Thyroid gland (tissue), 4 donors: ENCODE data around the gene PLEKHS1. TPM values are rescaled to one million over a fixed set of nuclear protein-coding genes. Genes with fewer than 3 reads are reported as not detected.
A peak's percentile ranks its signal among the peaks of the same experiment; 100 is the strongest.

ENCODE experiments used
- DNase-seq, 2 donors: peaks; one replicate each; pipeline ENCODE4 v3.0.0-alpha.2; 2019
- H3K27ac ChIP-seq, 3 donors: fragments of 200-600 bp; sonication (generic); 1 replicate in 2 of 3; 2 replicates in 1 of 3; pipeline ENCODE4 v1.5.1; 2016 to 2019; ENCODE audit warnings: mild to moderate bottlenecking in 1 of 3, moderate library complexity in 1 of 3
- H3K27me3 ChIP-seq: fragments of 200-600 bp; sonication (generic); one replicate; pipeline ENCODE4 v1.5.1; 2019
- H3K36me3 ChIP-seq, 2 donors: fragments of 200-600 bp; sonication (generic); one replicate each; pipeline ENCODE4 v1.5.1; 2016 to 2019
- H3K4me1 ChIP-seq, 2 donors: fragments of 200-600 bp; sonication (generic); one replicate each; pipeline ENCODE4 v1.5.1; 2017 to 2019
- H3K4me3 ChIP-seq, 3 donors: fragments of 200-600 bp; sonication (generic); replicated peaks in 1 of 3; 1 replicate in 2 of 3; 2 replicates in 1 of 3; pipeline ENCODE4 v1.5.1; 2016; ENCODE audit warnings: mild to moderate bottlenecking in 1 of 3
- H3K9me3 ChIP-seq: fragments of 200-600 bp; sonication (generic); one replicate; pipeline ENCODE4 v1.5.1; 2017
- POLR2A ChIP-seq, 2 donors: fragments of 450-650 bp; IDR thresholded peaks; one replicate each; pipeline ENCODE4 v1.6.1; 2017; ENCODE audit warnings: antibody characterized with exemption in 2 of 2, mild to moderate bottlenecking in 2 of 2, moderate library complexity in 1 of 2
- WGBS, 2 donors: methylation state at CpG; one replicate each; pipeline ENCODE4 v1.1.5; 2017; 5-methylcytosine and 5-hydroxymethylcytosine counted together
- intact Hi-C: fragments of 100-400 bp; cut with DNase I; formaldehyde crosslinking; loops from one replicate; pipeline ENCODE4 v1.15.1; 2023
- total RNA-seq, 4 donors: library from RNA; depleted of rRNA; stranded (reverse); fragments of >200 nt; gene quantifications; one replicate each; pipeline ENCODE4 v1.2.3, GENCODE V29; 2016
- TF ChIP-seq, protein P1 (sequence below), 6 experiments: fragments of 200-600 bp in 3 of 6; fragments of 450-650 bp in 3 of 6; sonication (generic) in 3 of 6; IDR thresholded peaks; one replicate each; pipeline ENCODE4 v1.5.1; 2016 to 2019; ENCODE audit warnings: antibody characterized with exemption in 6 of 6, mild to moderate bottlenecking in 2 of 6, inconsistent platforms in 1 of 6, moderate library complexity in 1 of 6

Gene PLEKHS1
- total RNA-seq, 4 donors from 2014 or later = not detected

GRCh38 chr10:113709221-113709838, 42.2 kb upstream of the PLEKHS1 start:
- H3K4me1 ChIP-seq = peaks cover 14 to 19% of the 10 kb centered on the region in 2 donors
- no peaks in the 10 kb centered on the region for H3K9me3 ChIP-seq
- no peak overlapping the region for H3K4me3 ChIP-seq
- no peak for TF ChIP-seq POLR2A (IDR thresholded peaks at IDR 0.05)
- TF ChIP-seq, protein P1, sequence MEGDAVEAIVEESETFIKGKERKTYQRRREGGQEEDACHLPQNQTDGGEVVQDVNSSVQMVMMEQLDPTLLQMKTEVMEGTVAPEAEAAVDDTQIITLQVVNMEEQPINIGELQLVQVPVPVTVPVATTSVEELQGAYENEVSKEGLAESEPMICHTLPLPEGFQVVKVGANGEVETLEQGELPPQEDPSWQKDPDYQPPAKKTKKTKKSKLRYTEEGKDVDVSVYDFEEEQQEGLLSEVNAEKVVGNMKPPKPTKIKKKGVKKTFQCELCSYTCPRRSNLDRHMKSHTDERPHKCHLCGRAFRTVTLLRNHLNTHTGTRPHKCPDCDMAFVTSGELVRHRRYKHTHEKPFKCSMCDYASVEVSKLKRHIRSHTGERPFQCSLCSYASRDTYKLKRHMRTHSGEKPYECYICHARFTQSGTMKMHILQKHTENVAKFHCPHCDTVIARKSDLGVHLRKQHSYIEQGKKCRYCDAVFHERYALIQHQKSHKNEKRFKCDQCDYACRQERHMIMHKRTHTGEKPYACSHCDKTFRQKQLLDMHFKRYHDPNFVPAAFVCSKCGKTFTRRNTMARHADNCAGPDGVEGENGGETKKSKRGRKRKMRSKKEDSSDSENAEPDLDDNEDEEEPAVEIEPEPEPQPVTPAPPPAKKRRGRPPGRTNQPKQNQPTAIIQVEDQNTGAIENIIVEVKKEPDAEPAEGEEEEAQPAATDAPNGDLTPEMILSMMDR (IDR thresholded peaks at IDR 0.05) = no peak
- intact Hi-C loops = no loop called here
- H3K27ac ChIP-seq = no peak overlapping the region
- peak; percentile 9 to 35 for DNase-seq
- H3K27me3 ChIP-seq = no peaks in the 10 kb centered on the region
- no peaks in the 10 kb centered on the region for H3K36me3 ChIP-seq
- 49% methylated on average over 8 of the region's 8 CpGs for WGBS, 2 donors

DNA sequence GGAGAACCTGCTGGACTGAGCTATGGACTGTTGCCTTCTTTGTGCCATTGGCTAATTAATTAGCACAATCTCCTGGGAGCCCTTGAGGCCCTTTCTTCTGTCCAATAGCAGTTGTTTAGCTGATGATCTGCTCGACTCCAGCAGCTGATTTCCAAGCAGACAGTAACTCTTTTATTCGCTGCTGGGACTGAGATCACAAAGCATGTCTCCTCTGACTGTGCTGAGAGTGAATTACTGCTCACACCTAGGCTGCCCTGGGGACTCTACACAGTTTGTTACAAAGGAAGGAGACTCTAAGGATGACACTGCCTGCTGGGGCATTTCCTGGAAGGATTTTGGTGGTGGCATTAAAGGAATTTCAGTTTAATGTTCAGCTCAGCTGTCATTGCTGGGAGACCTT, 40.3 kb upstream of the PLEKHS1 start:
- DNase-seq = no peak
- Histone ChIP-seq H3K9me3 (no peaks in the 10 kb centered on the region), H3K4me1 (peaks cover 14 to 19% of the 10 kb centered on the region in 2 donors), H3K4me3 (no peak overlapping the region), H3K36me3 (no peaks in the 10 kb centered on the region), H3K27ac (no peak overlapping the region), H3K27me3 (no peaks in the 10 kb centered on the region)
- TF ChIP-seq, protein P1 (IDR thresholded peaks at IDR 0.05) = no peak
- no peak for TF ChIP-seq POLR2A (IDR thresholded peaks at IDR 0.05)
- intact Hi-C loops = no loop called here
- WGBS, 2 donors = 70 to 71% methylated on average over 2 of the region's 2 CpGs

DNA sequence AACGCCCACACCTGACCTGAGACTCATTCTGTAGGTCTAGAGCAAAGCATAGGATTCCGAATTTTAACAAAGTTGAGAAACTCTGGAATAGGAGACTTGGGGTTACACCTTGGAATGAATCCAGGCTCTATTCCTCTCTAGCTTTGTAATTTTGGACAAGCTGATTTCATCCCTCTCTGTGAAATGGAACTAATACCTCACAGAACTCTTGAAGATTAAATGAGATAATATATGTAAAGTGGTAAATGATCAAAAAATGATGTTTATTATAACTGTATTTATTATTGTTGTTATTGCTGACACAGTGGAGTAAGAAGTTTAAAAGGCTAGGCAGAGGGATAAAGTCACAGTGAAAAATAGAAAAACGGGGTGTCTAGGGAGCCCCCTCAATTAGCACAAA, 39.5 kb upstream of the PLEKHS1 start:
- WGBS, 2 donors = 93 to 95% methylated on average over 3 of the region's 3 CpGs
- intact Hi-C loops = no loop called here

DNA sequence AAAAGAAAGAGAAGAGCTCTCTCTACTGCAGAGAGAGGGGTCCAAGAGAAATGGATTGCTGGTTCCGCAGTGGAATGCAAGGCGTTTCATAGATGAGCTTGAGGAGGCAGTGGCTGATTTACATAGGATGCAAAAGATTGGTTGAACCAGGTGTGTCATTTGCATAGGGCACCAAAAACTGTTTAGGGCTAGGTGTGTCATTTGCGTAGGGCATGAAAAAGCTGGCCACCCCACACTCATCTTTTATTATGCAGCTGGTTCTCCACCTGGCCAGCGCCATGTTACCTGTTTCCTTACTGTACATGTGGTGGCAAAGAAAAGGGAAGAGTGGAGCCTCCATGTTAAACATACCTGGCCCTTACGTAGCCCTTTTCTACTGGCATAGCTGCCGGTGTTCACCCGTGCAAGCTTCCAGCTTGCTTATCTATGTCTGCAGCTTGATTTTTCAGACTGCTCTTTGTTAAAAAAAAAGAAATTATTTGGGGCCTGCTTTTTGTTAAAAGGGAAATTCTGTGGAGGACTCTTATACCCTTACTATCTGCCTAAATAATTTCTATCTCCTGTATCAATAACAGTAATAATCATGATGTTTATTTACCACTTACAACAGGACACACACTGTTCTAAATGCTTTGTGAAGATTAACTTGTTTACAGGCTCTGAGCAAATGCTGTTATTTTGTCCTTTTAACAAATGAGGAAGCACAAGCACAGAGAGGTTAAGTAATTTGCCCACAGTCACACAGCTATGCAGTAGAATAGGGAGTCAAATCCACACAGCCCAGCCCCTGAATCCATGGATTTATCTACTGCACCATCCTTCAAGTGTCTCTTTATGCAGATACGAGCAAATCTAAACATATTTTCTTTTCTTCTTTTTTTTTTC, 38.5 kb upstream of the PLEKHS1 start:
- no peak for DNase-seq
- H3K27me3 ChIP-seq = no peaks in the 10 kb centered on the region
- 89 to 94% methylated on average over 8 of the region's 8 CpGs for WGBS, 2 donors
- intact Hi-C loops = no loop called here
- H3K27ac ChIP-seq = no peak overlapping the region
- H3K9me3 ChIP-seq = no peaks in the 10 kb centered on the region
- no peaks in the 10 kb centered on the region for H3K36me3 ChIP-seq
- TF ChIP-seq, protein P1 (IDR thresholded peaks at IDR 0.05) = no peak
- no peak for TF ChIP-seq POLR2A (IDR thresholded peaks at IDR 0.05)
- peaks cover 14 to 19% of the 10 kb centered on the region in 2 donors for H3K4me1 ChIP-seq
- H3K4me3 ChIP-seq = no peak overlapping the region

More for the DNA sequence above, 39.5 kb upstream of the PLEKHS1 start:
- DNase-seq = no peak
- H3K9me3 ChIP-seq = no peaks in the 10 kb centered on the region
- no peak overlapping the region for H3K27ac ChIP-seq
- H3K27me3 ChIP-seq = no peaks in the 10 kb centered on the region
- no peak overlapping the region for H3K4me3 ChIP-seq
- no peak for TF ChIP-seq POLR2A (IDR thresholded peaks at IDR 0.05)
- TF ChIP-seq, protein P1 (IDR thresholded peaks at IDR 0.05) = no peak
- H3K36me3 ChIP-seq = no peaks in the 10 kb centered on the region
- H3K4me1 ChIP-seq = peaks cover 14 to 19% of the 10 kb centered on the region in 2 donors

DNA sequence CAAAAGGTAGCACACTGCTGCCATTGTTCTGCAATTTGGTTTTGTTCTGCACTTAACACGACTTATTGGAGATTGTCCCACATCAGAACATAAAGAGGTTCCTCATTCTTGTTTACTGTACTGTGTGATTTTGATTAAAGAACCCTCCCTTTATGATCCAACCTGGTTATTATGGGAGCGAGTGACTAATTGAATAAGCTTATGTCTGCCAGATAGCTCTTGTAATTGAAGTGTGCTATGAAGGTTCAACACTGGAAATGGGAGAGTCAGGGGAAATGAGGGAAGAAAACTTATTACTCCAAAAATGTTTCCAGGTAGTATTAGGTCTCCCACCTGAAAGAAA, 37.9 kb upstream of the PLEKHS1 start:
- DNase-seq = no peak
- no peaks in the 10 kb centered on the region for H3K9me3 ChIP-seq
- intact Hi-C loops = no loop called here
- peaks cover 14 to 19% of the 10 kb centered on the region in 2 donors for H3K4me1 ChIP-seq
- no peaks in the 10 kb centered on the region for H3K36me3 ChIP-seq
- H3K27me3 ChIP-seq = no peaks in the 10 kb centered on the region
- no peak overlapping the region for H3K27ac ChIP-seq
- WGBS, 2 donors = 86% methylated on average over 2 of the region's 2 CpGs
- TF ChIP-seq, protein P1 (IDR thresholded peaks at IDR 0.05) = no peak
- no peak for TF ChIP-seq POLR2A (IDR thresholded peaks at IDR 0.05)
- no peak overlapping the region for H3K4me3 ChIP-seq
